Activated CD8-positive, alpha-beta memory T cell treated with anti-CD3 and anti-CD28 coated beads, Interleukin-2, amount 50 U/mL, for 24 hours (primary cell): ENCODE measurements around the gene MYNN.
"Not testable (repeated sequence)": the region's sequence is repeated elsewhere in the genome, so short reads cannot be mapped to it uniquely, and the experiment has no call there.

Experiments used
- DNase-seq: peaks from one replicate; pipeline ENCODE4 v3.0.0-alpha.2; 2020; ENCODE audit errors: extremely low read depth

MYNN gene

DNA sequence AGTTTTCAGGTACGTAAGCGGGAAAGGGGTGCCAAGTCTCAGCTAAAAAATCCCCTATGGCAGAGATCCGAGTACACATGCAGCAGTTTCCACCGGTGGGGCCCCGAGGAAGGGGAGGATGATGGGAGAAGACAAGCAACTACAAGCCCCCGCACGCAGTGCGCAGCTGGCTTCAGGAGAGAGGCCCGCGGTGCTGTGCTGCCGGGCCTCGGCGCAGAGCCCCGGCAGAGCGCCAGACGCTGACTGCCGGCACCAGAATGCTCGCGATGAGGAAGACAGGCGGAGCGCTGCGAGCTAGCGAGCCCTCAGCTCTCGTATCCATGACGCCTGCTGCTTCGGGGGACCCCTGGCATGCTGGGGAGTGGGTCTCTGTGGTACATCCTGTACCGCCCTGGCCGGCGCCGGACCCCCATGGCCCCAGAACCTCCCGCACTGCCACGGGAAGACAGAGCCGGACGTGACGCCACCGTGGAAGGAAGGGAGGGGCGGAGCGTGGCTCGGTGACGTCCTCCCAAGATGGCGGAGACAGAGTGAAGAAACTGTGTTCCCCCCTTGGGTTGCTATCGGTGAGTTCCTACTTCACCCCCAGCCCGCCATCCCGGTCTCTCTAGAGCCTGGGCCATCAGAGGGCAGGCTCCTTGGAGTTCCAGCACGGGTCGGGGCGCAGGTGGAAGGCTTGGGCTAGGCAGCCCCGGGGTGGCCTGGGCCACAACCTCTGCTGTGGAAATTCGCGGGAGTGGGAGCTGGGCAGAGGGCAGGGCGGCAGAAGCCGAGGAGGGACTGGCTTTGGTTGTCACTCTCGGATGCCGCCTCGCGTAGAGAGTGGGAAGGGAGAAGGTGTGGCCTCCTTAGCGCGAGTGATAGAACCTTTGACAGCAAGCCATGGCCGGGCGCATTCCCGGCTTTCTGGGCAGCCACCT, at the start of gene MYNN:
Gene MYNN, plus strand, starts transcription at position 500 of the 920 bp plus-strand sequence. CDS start 900 bp downstream, outside the sequence.
- peak; percentile 86 for DNase-seq

DNA sequence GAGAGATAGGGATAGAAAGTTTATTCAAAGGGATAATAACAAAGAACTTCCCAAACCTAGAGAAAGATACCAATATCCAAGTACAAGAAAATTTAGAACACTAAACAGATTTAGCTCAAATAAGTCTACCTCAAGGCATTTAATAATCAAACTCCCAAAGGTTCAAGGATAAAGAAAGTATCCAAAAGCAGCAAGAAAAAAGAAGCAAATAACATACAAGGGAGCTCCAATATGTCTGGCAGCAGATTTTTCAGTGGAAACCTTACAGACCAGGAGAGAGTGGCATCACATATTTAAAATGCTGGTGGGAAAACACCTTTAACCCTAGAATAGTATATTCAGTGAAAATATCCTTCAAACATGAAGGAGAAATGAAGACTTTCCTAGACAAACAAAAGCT, 41.3 kb upstream of the MYNN start:
- DNase-seq, result not testable (repeated sequence)

DNA sequence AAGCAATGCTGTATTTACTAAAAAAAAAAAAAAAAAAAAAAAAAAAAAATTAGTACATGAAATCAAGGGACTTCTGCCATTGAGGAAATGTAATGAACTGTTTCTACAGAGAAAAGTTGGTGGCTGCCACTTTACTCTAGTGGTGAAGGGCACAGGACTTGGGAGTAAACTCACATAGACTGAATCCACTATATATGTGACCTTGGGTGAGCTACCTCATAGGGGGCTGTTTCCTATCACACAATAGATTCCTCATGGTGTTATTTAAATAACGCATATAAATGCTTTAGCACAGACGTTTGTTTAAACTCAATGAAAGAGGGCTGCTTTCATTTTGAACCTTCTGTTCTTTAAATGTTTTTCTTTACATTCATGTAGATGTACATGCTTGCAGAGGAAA, 34.1 kb upstream of the MYNN start:
- no peak for DNase-seq

DNA sequence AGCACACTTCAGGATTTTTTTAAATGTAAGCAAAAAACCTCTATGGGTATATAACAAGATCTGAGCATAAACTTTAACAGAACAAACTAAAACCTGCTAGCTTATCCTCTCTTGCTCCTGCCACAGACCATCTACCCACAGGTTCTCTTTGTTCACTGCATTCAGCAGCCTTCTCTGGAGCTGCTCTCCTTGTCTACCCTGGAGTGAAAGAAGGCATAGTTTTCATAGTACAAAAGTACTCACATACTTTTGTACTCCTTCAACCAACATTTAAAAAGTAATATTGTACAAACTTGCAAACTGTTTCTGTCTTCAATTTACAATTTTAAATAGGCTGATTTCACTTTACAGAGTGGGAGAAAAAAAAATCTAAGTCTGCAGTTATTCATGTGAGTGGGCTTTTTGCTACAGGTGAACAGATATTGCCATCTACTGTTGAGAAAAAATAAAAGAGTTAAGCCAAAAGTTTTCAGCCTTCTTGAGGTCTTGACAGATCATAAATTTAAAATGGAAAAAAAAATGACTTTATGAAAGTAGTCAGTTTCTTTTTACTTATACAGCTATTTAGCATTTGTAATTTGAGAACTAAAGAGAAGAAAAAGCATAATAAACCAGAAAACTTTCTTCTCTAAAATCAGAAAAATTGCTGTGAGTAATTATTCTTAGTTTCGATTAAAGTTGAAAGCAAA, 28.7 kb upstream of the MYNN start:
- no peak for DNase-seq

DNA sequence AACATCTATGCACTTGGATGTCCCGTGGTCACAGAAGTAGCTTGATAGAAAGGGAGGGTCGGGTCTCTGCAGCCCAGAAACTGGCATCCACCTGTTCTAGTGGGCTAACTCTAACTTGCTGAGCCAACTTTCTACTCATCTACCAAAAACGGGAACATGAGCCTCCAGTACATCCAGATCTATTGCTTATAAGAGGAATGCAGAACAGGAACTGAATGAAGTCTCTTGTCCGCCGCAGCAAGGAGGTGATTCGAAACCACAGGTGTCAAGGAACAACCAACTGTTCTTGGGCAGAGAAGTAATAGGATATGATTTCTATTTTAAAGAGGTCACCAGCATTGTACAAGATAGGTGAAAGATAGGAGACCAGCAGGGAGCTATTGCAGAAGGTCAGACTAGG, 26.3 kb upstream of the MYNN start:
- DNase-seq, result no peak

DNA sequence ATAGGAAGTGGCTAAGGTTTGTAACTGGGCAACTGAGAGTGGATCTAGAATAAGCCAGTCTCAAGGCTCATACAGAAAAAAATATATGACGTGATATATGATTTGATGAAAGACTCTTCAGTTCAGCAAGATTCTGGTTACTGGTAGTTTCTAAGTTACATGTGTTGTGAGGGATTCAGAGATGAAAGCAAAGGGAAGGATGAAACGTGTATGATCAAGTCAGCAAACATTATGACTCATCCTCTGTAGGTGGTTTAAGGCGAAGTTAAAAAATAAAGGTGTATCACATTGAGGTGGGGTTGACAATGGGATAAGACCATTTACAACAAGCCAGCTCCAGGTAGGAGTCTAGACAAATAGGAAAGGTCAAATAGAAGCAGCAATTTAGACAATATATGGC, 24.5 kb upstream of the MYNN start:
- DNase-seq, result no peak

DNA sequence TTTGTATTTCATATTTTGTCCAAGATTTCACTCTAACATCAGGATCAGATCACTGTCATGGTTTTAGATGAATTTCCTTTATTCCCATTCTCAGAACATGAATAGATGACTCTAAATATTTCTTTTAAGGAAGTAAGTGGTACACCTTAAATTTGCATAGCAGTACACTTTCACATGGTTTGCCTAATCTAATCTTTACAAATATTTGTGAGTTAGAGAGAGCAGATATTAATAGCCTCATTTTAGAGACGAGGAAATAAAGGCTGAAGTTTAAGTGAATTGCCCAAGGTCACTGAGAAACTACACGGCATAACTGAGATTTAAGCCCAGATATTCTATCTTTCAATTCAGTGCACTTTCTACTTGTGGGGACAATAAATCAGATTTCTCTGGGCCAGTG, 22.5 kb upstream of the MYNN start:
- no peak for DNase-seq

DNA sequence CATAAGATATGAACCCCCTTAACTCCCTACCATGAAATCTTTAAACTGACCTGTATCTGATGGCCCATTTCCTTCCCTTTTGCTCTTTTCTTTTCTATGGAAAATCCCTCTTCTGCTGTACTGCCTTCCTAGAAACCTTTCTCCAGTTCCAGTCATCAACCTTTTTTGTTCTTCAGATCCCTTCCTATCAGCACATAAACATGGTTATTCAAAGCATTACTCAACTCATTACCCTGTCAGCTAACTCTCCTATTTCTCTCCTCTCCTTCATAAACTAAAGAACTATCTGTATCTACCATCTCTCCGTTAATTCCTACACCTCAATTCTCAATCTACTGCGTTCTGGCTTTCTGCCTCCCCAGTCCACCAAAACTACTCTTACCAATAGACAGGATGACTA, 21.3 kb upstream of the MYNN start:
- no peak for DNase-seq

DNA sequence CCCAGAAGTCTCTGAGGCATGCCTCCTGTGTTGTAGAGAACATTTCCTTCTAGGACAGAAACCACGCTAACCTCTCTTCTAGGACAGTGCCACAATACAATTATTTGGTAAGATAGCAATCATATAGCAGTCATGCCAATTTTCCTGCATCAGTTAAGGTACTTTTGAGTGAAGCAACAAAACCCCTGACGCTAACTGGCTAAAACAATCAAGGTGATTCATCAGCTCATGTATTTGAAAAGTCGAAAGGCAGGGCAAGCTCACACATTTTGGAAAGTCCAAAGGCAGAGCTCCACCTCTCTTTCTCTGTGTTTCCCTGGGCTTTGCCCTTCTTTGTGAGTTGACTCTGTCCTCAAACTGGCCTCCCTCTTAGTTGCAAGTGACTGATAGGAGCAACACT, 18.5 kb upstream of the MYNN start:
- no peak for DNase-seq

DNA sequence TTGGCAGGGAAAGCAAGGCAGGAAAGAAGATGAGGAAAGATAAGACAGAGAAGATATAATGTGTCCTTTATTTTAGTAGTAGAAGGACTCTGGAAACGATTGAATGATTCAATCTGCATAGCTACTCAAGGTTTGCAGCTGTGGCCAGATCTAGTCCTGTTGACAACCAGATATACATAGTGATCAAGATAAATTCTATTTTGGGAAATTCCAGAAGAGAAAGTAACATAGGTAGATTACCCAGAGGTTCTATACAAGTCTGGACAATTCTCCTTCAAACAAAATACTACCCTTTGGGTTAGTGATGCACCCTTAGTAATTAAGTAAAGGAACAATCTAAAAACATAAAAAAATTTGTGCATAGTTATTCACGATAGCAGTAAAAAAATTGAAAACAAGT, 17.7 kb upstream of the MYNN start:
- DNase-seq, result no peak

DNA sequence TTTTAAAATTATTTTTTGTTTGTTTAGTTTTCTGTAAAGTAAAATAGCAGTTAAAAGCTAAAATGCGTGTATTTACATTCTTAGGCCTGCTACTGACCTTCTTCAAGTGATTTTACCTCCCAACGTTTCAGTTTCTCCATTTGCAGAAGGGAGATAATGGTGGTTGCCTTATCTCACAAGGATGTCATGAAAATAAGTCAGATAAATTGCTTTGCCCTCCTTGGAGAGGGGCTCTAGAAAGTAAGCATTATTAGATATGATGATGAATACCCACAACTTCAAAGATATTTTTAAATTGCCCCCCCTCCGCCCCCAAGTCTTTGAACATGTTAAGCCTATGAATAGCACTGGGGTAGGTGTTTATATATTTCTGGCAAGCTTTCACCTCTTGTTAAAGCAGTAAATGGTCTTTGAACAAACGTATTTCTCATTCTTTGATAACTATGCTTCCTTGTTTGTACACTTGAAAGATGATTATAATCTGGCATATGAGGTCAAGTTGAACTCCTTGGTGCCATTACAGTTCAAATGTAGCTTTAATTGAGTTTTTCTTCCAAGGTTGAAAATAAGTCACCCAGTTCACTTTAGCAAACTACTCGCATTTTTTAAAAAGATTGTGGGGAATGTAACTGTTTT, 14.7 kb upstream of the MYNN start:
- DNase-seq, result no peak

DNA sequence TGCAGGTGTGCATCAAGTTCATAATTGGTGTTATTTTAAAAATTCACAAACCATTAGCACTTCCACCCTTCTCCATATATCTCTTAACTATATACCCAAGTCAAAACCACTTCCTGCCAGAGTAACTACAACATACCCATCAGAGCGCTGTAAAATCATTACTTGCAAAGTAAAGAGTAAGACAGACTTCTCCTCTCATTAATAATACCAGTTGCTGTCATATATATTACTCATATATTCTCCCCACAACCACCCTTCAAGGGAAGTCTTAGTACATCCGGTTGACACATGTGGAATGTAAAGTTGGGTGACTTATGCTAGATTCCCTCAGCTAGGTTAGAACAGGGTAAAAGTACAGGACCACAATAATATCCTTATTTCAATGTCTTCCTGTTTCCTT, 13.9 kb upstream of the MYNN start:
- DNase-seq, result no peak

DNA sequence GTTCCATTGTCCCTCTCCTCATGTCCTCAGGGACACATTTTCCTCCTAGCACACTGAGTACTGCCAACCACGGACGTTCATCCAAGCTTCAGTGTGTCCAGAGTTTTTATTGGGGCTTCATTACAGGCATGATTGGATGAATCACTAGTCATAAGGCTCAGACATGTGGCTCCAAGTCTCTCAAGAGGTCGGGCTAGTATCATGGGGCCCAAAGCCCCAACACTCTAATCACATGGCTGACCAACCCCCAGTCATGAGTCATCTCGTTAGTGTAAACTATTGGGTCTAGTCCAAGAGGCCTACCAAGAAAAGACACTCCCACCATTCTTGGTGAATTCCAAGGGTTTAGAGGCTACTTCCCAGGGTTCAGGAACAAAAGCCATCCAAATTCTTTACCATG, 12.7 kb upstream of the MYNN start:
- DNase-seq, result no peak

DNA sequence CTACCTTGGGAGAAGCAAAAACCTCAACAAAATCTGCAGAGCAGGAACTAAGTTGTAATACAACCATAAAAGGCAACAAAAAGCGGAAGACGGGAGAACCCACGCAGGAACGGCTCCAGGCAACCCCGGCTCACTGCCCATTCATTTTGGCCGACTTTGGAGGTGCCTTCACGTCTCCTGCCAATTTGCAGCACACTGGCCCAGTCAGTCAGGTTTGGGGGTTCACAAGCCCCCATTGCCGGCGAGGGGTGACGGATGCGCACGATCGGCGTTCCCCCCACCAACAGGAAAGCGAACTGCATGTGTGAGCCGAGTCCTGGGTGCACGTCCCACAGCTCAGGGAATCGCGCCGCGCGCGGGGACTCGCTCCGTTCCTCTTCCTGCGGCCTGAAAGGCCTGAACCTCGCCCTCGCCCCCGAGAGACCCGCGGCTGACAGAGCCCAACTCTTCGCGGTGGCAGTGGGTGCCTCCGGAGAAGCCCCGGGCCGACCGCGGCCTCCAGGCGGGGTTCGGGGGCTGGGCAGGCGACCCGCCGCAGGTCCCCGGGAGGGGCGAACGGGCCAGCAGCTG, 8.8 kb upstream of the MYNN start:
- DNase-seq, result peak; percentile 17

DNA sequence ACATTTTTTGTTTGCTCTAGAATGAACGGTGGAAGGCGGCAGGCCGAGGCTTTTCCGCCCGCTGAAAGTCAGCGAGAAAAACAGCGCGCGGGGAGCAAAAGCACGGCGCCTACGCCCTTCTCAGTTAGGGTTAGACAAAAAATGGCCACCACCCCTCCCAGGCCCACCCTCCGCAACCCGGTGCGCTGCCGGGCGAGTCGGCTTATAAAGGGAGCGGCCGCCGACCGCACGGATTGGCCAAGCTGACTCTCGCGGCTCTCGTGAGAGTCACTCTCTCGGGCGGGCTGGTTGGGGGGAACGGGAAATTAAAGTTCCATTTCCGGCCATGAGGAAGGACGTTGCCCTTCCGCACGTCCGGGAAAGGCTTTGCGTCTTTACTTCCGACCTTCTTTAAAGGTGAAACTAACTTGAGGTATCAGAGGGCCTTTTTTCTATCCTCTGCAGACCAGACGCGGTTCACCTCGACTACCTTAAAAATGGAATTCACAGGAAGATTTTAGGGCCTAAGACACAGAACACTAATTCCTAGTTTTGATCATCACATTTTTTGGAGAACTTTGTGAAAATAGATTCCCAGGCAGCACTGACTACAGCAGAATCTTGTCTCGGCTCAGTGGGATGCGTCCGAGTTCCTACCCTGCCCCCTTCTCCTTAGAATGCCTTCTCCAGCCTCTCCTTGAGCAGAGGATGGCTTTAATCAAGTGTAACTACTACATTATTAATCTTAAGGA, 8.1 kb upstream of the MYNN start, which contains the start of gene TERC:
Gene TERC, minus strand, starts transcription at position 179 of the 731 bp plus-strand sequence.
- DNase-seq, result peak; percentile 81

DNA sequence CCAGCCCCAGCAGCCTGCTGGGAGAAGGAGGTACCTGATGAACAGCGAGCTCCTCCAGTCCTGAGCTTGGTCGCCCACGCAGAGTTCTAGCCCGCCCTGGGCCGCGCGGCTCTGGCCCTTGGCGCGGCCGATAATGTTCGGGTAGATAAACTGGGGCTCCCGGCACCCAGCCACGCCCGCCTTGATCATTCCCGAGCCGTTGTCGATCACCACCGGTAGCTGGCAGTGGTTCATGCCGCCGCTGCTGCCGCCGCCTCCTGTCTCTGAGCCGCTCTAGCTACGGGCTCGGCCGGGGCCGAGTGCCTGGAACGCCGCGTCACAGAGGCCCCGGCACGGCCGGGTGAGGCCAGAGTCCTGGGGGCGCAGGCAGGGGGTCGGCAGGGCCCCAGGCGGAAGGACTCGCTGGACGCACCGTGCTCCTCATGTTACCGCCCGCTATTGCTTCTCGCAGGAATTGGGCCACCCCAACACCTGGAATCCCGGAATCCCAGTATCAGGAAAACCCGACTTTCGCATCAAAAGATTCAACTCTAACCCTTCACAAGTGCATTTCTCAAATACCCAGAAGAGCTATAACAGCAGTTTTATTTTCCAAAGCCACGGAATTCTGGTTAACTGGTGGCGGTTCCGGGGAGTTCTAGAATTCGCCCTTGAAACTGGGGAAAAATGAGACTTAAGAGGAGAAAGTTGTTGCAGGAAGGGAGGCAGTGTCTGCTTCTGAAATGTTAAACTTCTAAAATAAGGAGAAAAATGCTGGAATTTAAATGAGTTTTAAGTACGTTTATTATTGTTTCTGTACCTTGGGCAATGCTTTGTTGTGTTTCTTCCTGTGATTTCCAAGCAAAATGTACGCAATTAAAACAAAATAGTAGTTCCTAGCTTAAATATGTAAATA, 3.7 kb upstream of the MYNN start, which contains the start of gene ACTRT3:
Gene ACTRT3, minus strand, starts transcription at position 275 of the 895 bp plus-strand sequence. Its CDS starts 41 bp downstream, at position 234.
- DNase-seq, result peak; percentile 7

DNA sequence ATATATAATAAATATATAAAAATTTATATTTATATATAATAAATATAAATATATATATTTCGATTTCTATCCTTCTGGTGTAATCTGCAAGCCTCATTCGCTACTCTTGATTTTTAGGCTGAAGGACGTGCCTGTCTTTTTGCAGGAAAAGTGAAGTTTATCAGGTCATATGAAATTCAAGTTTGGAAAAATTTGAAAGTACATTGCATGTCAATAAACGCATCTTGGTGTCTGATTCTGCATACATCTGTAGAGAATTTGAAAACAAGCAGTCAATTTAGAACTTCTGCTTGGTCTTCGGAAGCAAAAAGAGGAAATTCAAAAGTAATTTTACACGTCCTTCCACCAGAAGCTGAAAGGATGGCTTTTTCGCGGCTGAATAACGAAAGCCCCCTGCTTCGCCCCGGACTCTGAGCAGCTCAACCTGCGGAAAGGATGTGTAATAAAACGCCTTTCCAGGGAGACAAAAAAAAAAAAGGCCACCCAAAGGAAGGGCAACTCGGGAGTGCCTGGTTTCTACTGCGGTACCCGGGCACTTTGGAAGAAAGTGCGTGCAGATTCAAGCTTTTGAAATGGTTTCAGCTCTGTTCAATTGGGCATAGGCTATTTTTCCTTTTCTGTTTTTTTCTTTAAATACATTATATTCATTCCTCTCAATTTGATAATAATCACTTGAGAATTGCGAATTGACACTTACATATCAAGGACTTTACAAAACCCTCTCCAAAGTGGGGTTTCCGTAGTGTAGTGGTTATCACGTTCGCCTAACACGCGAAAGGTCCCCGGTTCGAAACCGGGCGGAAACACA, 1.5 kb upstream of the MYNN start:
- DNase-seq, result peak; percentile 12

DNA sequence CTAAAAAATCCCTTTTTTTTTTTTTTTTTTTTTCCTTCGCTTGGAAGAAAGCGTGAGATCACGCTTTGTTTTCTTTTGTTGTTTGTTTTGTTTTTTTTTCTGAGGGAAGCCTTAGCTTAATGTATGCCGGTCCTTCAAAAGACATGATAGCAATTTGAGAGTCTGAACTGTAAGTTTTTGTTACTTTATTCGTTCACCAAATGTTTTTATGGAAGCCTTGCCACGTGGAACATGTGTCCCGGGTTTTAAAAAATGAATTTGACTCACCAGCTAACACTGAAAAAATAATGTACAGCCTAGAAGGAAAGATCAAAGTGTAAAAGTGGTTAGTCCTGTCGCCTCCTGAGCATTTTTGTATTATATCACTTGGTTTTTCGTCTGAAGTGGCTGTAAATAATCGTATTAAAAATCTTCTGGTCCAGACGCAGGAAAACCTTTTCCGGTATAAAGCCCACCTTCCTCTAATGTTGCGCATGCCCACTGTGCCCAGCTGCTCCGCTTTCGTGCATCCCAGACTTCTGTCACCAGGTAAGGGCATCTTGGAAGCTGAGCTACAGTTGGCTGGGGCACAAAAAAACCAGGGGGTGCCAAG, 795 bp upstream of the MYNN start:
- DNase-seq, result peak; percentile 35

DNA sequence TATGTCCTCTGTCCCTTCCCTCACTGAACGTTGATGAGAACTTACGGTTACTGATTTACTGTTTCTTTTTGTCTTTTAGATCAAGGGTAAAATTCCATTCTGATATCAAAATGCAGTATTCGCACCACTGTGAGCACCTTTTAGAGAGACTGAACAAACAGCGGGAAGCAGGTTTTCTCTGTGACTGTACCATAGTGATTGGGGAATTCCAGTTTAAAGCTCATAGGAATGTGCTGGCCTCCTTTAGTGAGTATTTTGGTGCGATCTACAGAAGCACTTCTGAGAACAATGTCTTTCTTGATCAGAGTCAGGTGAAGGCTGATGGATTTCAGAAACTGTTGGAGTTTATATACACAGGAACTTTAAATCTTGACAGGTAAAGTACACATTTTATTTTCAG, 990 bp downstream of the MYNN start:
- DNase-seq, result no peak
